LNCAP (cell line): ENCODE data around the gene HMX1.

Experiments
- CTCF ChIP-seq: fragments of 450-650 bp; IDR thresholded peaks from 2 replicates; pipeline ENCODE4 v1.5.1; 2017; ENCODE audit warnings: mild to moderate bottlenecking

Gene HMX1

GRCh38 chr4:8912089-8912455 is 40.4 kb upstream of the HMX1 start:
- no peak for TF ChIP-seq CTCF

- TF ChIP-seq CTCF, result no peak
These were observed 39.9 kb upstream of the HMX1 start for GRCh38 chr4:8911316-8912088.

GRCh38 chr4:8910822-8911315 is 39.2 kb upstream of the HMX1 start:
- TF ChIP-seq CTCF, result no peak

GRCh38 chr4:8910100-8910821 is 38.6 kb upstream of the HMX1 start:
- TF ChIP-seq CTCF, result no peak

GRCh38 chr4:8909548-8909947 is 37.9 kb upstream of the HMX1 start:
- no peak for TF ChIP-seq CTCF

- TF ChIP-seq CTCF, result no peak
These were observed 36.7 kb upstream of the HMX1 start for GRCh38 chr4:8908206-8908893.

- TF ChIP-seq CTCF, result no peak
These were observed 36.1 kb upstream of the HMX1 start for GRCh38 chr4:8907596-8908205.
